Chondrocyte (in vitro differentiated cells): ENCODE data around the gene MTFMT. TPM values are rescaled to one million over a fixed set of nuclear protein-coding genes. Genes with fewer than 3 reads are reported as not detected.
"Not testable (repeated sequence)": the region's sequence is repeated elsewhere in the genome, so short reads cannot be mapped to it uniquely, and the experiment has no call there.

Source experiments
- DNase-seq: peaks from one replicate; pipeline ENCODE4 v3.0.0; 2021; ENCODE audit warnings: mixed read lengths, low spot score
- H3K27ac Mint-ChIP-seq: one replicate; pipeline ENCODE4 v1.8.0; 2021; ENCODE audit warnings: mild to moderate bottlenecking, moderate library complexity, mixed read lengths; ENCODE audit not compliant: unreplicated experiment
- H3K27me3 Mint-ChIP-seq: 2 replicates; pipeline ENCODE4 v1.8.0; 2021; ENCODE audit warnings: low read depth, mixed read lengths
- H3K36me3 Mint-ChIP-seq: 2 replicates; pipeline ENCODE4 v1.8.0; 2021; ENCODE audit warnings: low read depth, mixed read lengths
- H3K4me1 Mint-ChIP-seq: 2 replicates; pipeline ENCODE4 v1.8.0; 2021; ENCODE audit warnings: low read depth, mild to moderate bottlenecking, mixed read lengths
- H3K4me3 Mint-ChIP-seq: one replicate; pipeline ENCODE4 v1.8.0; 2021; ENCODE audit warnings: mild to moderate bottlenecking, moderate library complexity, mixed read lengths; ENCODE audit not compliant: unreplicated experiment
- H3K9me3 Mint-ChIP-seq: 2 replicates; pipeline ENCODE4 v1.8.0; 2021; ENCODE audit warnings: low read depth, mixed read lengths
- total RNA-seq: library from RNA; stranded (reverse); gene quantifications from 3 replicates; pipeline ENCODE4 v1.2.1, GENCODE V29; 2021
- TF ChIP-seq, protein P1 (sequence below): fragments of 200-600 bp; sonication (generic); IDR thresholded peaks from 2 replicates; pipeline ENCODE4 v1.5.0; 2021; ENCODE audit warnings: antibody characterized with exemption, mild to moderate bottlenecking, moderate library complexity

The MTFMT gene
- total RNA-seq, 1 donor from 2014 or later: 13.4 TPM

DNA sequence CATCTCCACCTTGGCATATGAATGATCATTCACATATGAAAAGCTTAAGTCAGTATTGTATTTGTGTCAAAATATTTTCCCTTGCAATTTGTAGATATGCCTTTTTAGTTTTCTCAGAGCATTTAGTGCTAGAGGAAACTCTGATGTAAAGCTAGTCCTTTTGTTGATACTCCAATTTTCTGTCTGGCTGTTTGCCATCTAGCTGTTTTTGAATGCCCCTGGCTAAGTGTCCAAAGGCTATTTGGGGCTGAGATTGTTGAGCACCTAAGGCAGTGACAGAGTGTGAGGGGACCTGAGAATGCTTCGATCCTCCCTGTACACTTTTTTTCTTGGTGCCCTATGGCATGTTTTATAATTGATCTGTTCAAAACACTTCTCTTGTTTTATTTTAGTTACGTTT is 18.8 kb upstream of the MTFMT start:
- Mint-ChIP-seq H3K9me3 (no peaks in the 10 kb centered on the region), H3K36me3 (no peaks in the 10 kb centered on the region), H3K4me3 (no peak overlapping the region), H3K27ac (no peak overlapping the region), H3K27me3 (peaks cover 2% of the 10 kb centered on the region), H3K4me1 (peaks cover 14% of the 10 kb centered on the region)
- DNase-seq: no peak
- TF ChIP-seq, protein P1, sequence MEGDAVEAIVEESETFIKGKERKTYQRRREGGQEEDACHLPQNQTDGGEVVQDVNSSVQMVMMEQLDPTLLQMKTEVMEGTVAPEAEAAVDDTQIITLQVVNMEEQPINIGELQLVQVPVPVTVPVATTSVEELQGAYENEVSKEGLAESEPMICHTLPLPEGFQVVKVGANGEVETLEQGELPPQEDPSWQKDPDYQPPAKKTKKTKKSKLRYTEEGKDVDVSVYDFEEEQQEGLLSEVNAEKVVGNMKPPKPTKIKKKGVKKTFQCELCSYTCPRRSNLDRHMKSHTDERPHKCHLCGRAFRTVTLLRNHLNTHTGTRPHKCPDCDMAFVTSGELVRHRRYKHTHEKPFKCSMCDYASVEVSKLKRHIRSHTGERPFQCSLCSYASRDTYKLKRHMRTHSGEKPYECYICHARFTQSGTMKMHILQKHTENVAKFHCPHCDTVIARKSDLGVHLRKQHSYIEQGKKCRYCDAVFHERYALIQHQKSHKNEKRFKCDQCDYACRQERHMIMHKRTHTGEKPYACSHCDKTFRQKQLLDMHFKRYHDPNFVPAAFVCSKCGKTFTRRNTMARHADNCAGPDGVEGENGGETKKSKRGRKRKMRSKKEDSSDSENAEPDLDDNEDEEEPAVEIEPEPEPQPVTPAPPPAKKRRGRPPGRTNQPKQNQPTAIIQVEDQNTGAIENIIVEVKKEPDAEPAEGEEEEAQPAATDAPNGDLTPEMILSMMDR: no peak

DNA sequence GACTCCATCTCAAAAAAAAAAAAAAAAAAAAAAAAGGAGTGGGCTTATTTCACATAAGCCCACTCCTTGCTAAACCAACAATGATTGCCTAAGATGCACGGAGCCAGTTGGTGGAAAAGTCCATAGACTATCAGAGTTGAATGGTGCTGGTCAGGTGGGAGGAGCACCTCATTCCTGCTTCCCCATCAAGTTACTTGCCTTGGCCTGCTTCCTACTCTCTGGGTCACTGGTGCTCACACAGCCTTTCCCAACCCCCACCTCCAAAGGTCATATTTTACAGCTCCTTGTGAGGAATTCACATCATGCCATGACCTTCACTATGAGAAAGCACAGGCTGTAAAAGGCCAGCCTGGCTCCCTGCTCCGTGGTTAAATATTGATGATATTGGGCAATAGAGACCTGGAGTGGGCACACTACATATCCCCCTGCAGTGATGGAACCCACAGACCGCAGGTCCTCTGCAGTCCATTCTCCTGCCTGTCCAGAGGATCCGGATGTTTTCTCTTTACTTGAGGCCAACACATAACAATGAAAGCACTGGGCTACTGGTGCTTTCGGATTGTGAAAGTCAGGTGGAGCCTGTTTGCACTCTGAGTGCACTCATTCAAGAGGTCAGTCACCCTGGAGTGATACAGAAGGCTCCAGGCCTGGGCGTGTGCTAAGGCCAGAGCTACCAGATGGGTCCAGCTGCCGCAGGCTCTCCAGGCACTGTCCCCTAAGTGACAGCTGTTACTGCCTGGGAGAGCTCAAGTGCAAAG is 15.5 kb upstream of the MTFMT start, which contains the start of gene SLC51B:
SLC51B (plus strand) TSS at position 664 of the 758 bp plus-strand sequence. CDS start 4,618 bp downstream, outside the sequence.
- TF ChIP-seq, protein P1: no peak
- Mint-ChIP-seq H3K27me3 (no peaks in the 10 kb centered on the region), H3K4me3 (no peak within 1 kb of the TSS), H3K9me3 (no peaks in the 10 kb centered on the region), H3K27ac (no peak within 1 kb of the TSS), H3K36me3 (no peaks in the 10 kb centered on the region), H3K4me1 (peaks cover 9% of the 10 kb centered on the region)
- no peak for DNase-seq

DNA sequence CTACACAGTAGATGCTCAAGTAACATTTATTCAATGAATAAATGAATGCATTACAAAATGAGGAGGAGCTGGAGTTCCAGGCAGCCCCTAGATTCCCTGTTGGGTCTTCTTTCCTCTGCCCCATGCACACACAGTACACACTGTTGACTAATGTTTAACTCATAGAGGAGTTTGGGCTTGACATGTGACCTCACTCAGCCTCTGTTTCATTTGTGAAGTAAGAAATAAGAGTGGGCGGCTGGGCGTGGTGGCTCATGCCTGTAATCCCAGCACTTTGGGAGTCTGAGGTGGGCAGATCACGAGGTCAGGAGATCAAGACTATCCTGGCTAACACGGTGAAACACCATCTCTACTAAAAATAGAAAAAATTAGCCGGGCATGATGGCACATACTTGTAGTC is 14.8 kb upstream of the MTFMT start:
- not testable (repeated sequence) for DNase-seq, H3K4me3 Mint-ChIP-seq, H3K4me1 Mint-ChIP-seq, H3K27ac Mint-ChIP-seq, H3K36me3 Mint-ChIP-seq, H3K9me3 Mint-ChIP-seq, H3K27me3 Mint-ChIP-seq

- Mint-ChIP-seq H3K27me3 (no peaks in the 10 kb centered on the region), H3K4me3 (no peak overlapping the region), H3K9me3 (no peaks in the 10 kb centered on the region), H3K27ac (no peak overlapping the region), H3K36me3 (no peaks in the 10 kb centered on the region), H3K4me1 (no peaks in the 10 kb centered on the region)
- no peak for DNase-seq
- TF ChIP-seq, protein P1: no peak
Observed at GRCh38 chr15:65042776-65043327, 13.4 kb upstream of the MTFMT start.

GRCh38 chr15:65041787-65042186 is 12.3 kb upstream of the MTFMT start:
- Mint-ChIP-seq H3K4me3 (no peak overlapping the region), H3K27ac (no peak overlapping the region), H3K4me1 (no peaks in the 10 kb centered on the region), H3K27me3 (no peaks in the 10 kb centered on the region), H3K36me3 (no peaks in the 10 kb centered on the region), H3K9me3 (no peaks in the 10 kb centered on the region)
- TF ChIP-seq, protein P1: no peak
- DNase-seq: no peak

- Mint-ChIP-seq H3K4me1 (no peaks in the 10 kb centered on the region), H3K4me3 (no peak overlapping the region), H3K9me3 (no peaks in the 10 kb centered on the region), H3K27me3 (no peaks in the 10 kb centered on the region), H3K36me3 (no peaks in the 10 kb centered on the region), H3K27ac (no peak overlapping the region)
- no peak for DNase-seq
- TF ChIP-seq, protein P1: no peak
Observed at GRCh38 chr15:65040461-65040860, 11.0 kb upstream of the MTFMT start.
